Erythroblast (primary cell): Measurements from ENCODE around the gene TMEM132C.
"Not testable (repeated sequence)": the region's sequence is repeated elsewhere in the genome, so short reads cannot be mapped to it uniquely, and the experiment has no call there.

Experiments used
- DNase-seq, 2 experiments: peaks; one replicate each; lab custom pipeline; 2025; lab: John Stamatoyannopoulos, UW
- GATA1 ChIP-seq: IDR thresholded peaks from 2 replicates; pipeline ENCODE4 v1.6.1; 2011; ENCODE audit warnings: low read depth, mild to moderate bottlenecking, control low read depth, low read length, moderate library complexity
- POLR2A ChIP-seq: IDR thresholded peaks from 2 replicates; pipeline ENCODE4 v1.6.1; 2011; ENCODE audit warnings: mild to moderate bottlenecking, low read length

TMEM132C gene

GRCh38 chr12:128267131-128267622 lies at the start of gene TMEM132C:
Gene TMEM132C, plus strand, starts transcription at chr12:128267170. Its CDS starts 233 bp downstream, at chr12:128267403.
- no peak for TF ChIP-seq POLR2A
- DNase-seq = no peak

GRCh38 chr12:128224226-128224625 lies 42.7 kb upstream of the TMEM132C start:
- no peak for DNase-seq
- no peak for TF ChIP-seq GATA1
- no peak for TF ChIP-seq POLR2A

GRCh38 chr12:128228581-128228980 lies 38.4 kb upstream of the TMEM132C start:
- TF ChIP-seq POLR2A (no peak), GATA1 (no peak)
- DNase-seq = no peak

GRCh38 chr12:128235635-128236417 lies 31.1 kb upstream of the TMEM132C start:
- TF ChIP-seq GATA1 (no peak), POLR2A (no peak)
- no peak for DNase-seq

- no peak for TF ChIP-seq POLR2A
- TF ChIP-seq GATA1 = no peak
Observed at GRCh38 chr12:128236525-128236924, 30.4 kb upstream of the TMEM132C start.

GRCh38 chr12:128240745-128241144 lies 26.2 kb upstream of the TMEM132C start:
- no peak for TF ChIP-seq POLR2A
- DNase-seq = no peak

More at GRCh38 chr12:128236525-128236924, 30.4 kb upstream of the TMEM132C start:
- DNase-seq = no peak

- no peak for TF ChIP-seq POLR2A
- no peak for TF ChIP-seq GATA1
- DNase-seq = no peak
Observed at GRCh38 chr12:128245121-128245520, 21.8 kb upstream of the TMEM132C start.

- no peak for DNase-seq
- no peak for TF ChIP-seq POLR2A
- no peak for TF ChIP-seq GATA1
Observed at GRCh38 chr12:128245905-128246304, 21.1 kb upstream of the TMEM132C start.

GRCh38 chr12:128250096-128250495 lies 16.9 kb upstream of the TMEM132C start:
- no peak for DNase-seq
- no peak for TF ChIP-seq GATA1

GRCh38 chr12:128253829-128254228 lies 13.1 kb upstream of the TMEM132C start:
- not testable (repeated sequence) for DNase-seq

- no peak for DNase-seq
- TF ChIP-seq POLR2A (no peak), GATA1 (no peak)
Observed at GRCh38 chr12:128258866-128259555, 8.0 kb upstream of the TMEM132C start.

- no peak for TF ChIP-seq POLR2A
- DNase-seq = peak; percentile 11 to 43
Observed at GRCh38 chr12:128259556-128260070, 7.4 kb upstream of the TMEM132C start.

- TF ChIP-seq POLR2A = no peak
- no peak for TF ChIP-seq GATA1
Observed at GRCh38 chr12:128261757-128262156, 5.2 kb upstream of the TMEM132C start.

GRCh38 chr12:128265566-128265965 lies 1.4 kb upstream of the TMEM132C start:
- no peak for DNase-seq
- TF ChIP-seq POLR2A = no peak
- no peak for TF ChIP-seq GATA1

More at GRCh38 chr12:128261757-128262156, 5.2 kb upstream of the TMEM132C start:
- DNase-seq = no peak
